GM12878 (cell line): ENCODE results near the gene ELP4.

Source experiments
- CREM ChIP-seq: IDR thresholded peaks from 2 replicates; pipeline ENCODE4 v1.6.1; 2014; ENCODE audit warnings: antibody characterized with exemption, low read depth
- EP300 ChIP-seq, 2 experiments: fragments of 150-350 bp in 1 of 2; IDR thresholded peaks; 2 replicates each; pipeline ENCODE4 v1.6.1; 2011 to 2012; ENCODE audit warnings: low read depth in 2 of 2, low read length in 2 of 2, borderline replicate concordance in 1 of 2, improper control_type of control experiment in 1 of 2, inconsistent platforms in 1 of 2; ENCODE audit not compliant: control insufficient read depth in 1 of 2
- EZH2 ChIP-seq: IDR thresholded peaks from 2 replicates; pipeline ENCODE4 v1.6.1; 2012; ENCODE audit warnings: low read depth, mild to moderate bottlenecking, control low read depth, inconsistent platforms, low read length, borderline replicate concordance; ENCODE audit not compliant: control insufficient read depth
- JUNB ChIP-seq: IDR thresholded peaks from 2 replicates; pipeline ENCODE4 v1.6.1; 2016; ENCODE audit warnings: antibody characterized with exemption, mild to moderate bottlenecking
- POLR2A ChIP-seq: IDR thresholded peaks from 2 replicates; pipeline ENCODE4 v1.6.1; 2011; ENCODE audit warnings: low read depth, mild to moderate bottlenecking, low read length
- USF1 ChIP-seq: IDR thresholded peaks from 2 replicates; pipeline ENCODE4 v1.6.1; 2011; ENCODE audit warnings: borderline replicate concordance, low read depth, mild to moderate bottlenecking, moderate library complexity, mixed read lengths, low read length; ENCODE audit not compliant: insufficient read depth; ENCODE audit errors: extremely low read length
- TF ChIP-seq, protein P1 (sequence below), 3 experiments: IDR thresholded peaks in 2 of 3; conservative IDR thresholded peaks in 1 of 3; 2 replicates each; pipeline ENCODE4 v1.5.1; 2011; ENCODE audit warnings: low read depth in 3 of 3, low read length in 3 of 3, mild to moderate bottlenecking in 3 of 3, control low read depth in 2 of 3, moderate library complexity in 2 of 3, inconsistent platforms in 1 of 3, mixed read lengths in 1 of 3; ENCODE audit not compliant: control insufficient read depth in 2 of 3, insufficient read depth in 1 of 3; ENCODE audit errors: extremely low read depth in 1 of 3

DNA sequence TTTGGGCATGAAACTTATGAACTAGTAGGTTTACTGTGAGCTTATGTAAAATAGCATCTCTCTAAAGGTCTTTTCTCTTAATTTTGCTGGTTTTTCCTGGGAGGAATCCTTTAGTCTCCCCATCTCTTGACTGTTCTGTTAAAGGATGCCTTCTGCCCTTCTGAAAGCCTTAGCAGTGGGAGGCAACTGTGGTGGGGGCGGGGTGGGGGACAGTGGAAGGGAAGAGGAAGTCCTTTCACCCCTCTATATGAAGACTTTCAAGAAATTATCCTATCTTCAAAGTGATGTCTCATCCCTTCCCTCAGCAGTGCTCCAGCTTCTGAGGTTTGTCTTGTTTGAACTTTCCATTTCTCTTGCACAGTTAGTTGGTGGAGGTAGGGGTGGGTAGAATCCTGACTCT, 73.1 kb downstream of the ELP4 start:
- no peak for TF ChIP-seq EZH2
- TF ChIP-seq, protein P1, sequence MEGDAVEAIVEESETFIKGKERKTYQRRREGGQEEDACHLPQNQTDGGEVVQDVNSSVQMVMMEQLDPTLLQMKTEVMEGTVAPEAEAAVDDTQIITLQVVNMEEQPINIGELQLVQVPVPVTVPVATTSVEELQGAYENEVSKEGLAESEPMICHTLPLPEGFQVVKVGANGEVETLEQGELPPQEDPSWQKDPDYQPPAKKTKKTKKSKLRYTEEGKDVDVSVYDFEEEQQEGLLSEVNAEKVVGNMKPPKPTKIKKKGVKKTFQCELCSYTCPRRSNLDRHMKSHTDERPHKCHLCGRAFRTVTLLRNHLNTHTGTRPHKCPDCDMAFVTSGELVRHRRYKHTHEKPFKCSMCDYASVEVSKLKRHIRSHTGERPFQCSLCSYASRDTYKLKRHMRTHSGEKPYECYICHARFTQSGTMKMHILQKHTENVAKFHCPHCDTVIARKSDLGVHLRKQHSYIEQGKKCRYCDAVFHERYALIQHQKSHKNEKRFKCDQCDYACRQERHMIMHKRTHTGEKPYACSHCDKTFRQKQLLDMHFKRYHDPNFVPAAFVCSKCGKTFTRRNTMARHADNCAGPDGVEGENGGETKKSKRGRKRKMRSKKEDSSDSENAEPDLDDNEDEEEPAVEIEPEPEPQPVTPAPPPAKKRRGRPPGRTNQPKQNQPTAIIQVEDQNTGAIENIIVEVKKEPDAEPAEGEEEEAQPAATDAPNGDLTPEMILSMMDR (IDR thresholded peaks at IDR 0.05 in 2 of 3, conservative IDR thresholded peaks at IDR 0.05 in 1 of 3; ENCODE audit: control insufficient read depth in 2 of 3, extremely low read depth in 1 of 3, insufficient read depth in 1 of 3, low read depth in 3 of 3, low read length in 3 of 3) = no peak
- TF ChIP-seq USF1 = no peak
- no peak for TF ChIP-seq CREM
- TF ChIP-seq JUNB = no peak
- TF ChIP-seq EP300 (IDR thresholded peaks at IDR 0.05; ENCODE audit: borderline replicate concordance in 1 of 2, control insufficient read depth in 1 of 2, low read depth in 2 of 2, low read length in 2 of 2) = no peak
- no peak for TF ChIP-seq POLR2A
